HepG2 (cell line): ENCODE measurements around the gene MEAF6.

ENCODE experiments used
- EP300 ChIP-seq, 3 experiments: sonication (generic) in 1 of 3; formaldehyde crosslinking in 1 of 3; IDR thresholded peaks; 2 replicates each; pipeline versions ENCODE4 v1.5.1 to v1.6.1; 2011 to 2020; ENCODE audit warnings: low read depth in 2 of 3, low read length in 2 of 3, borderline replicate concordance in 1 of 3, improper control_type of control experiment in 1 of 3, mild to moderate bottlenecking in 1 of 3, missing genetic modification reagents in 1 of 3, moderate library complexity in 1 of 3
- GABPA ChIP-seq, 2 experiments: IDR thresholded peaks; 2 replicates each; pipeline ENCODE4 v1.6.1; 2011 to 2016; ENCODE audit warnings: low read depth in 2 of 2, low read length in 1 of 2, missing biosample characterization in 1 of 2, missing genetic modification characterization in 1 of 2
- JUND ChIP-seq: sonication (generic); formaldehyde crosslinking; IDR thresholded peaks from 2 replicates; pipeline ENCODE4 v1.8.0; 2022; ENCODE audit warnings: mild to moderate bottlenecking, missing genetic modification reagents
- NFE2 ChIP-seq: sonication (generic); formaldehyde crosslinking; IDR thresholded peaks from 2 replicates; pipeline ENCODE4 v1.4.0; 2020; ENCODE audit warnings: missing genetic modification reagents
- REPIN1 ChIP-seq: sonication (generic); formaldehyde crosslinking; IDR thresholded peaks from 2 replicates; pipeline ENCODE4 v1.8.0; 2022; ENCODE audit warnings: missing genetic modification reagents, low read depth, mild to moderate bottlenecking, borderline replicate concordance
- RXRB ChIP-seq: IDR thresholded peaks from 2 replicates; pipeline ENCODE4 v1.6.1; 2016; ENCODE audit warnings: borderline replicate concordance, missing genetic modification reagents, missing compliant biosample characterization
- SNAI1 ChIP-seq: sonication (generic); formaldehyde crosslinking; IDR thresholded peaks from 2 replicates; pipeline ENCODE4 v1.5.0; 2020; ENCODE audit warnings: mild to moderate bottlenecking, missing genetic modification reagents, borderline replicate concordance
- TP53 ChIP-seq: sonication (generic); formaldehyde crosslinking; conservative IDR thresholded peaks from 2 replicates; pipeline ENCODE4 v1.4.0; 2020; ENCODE audit warnings: missing genetic modification reagents
- ZNF12 ChIP-seq: sonication (generic); formaldehyde crosslinking; IDR thresholded peaks from 2 replicates; pipeline ENCODE4 v1.5.0; 2020; ENCODE audit warnings: missing genetic modification reagents
- ZNF331 ChIP-seq: sonication (generic); formaldehyde crosslinking; IDR thresholded peaks from 2 replicates; pipeline ENCODE4 v1.4.0; 2020; ENCODE audit warnings: missing genetic modification reagents
- ZNF382 ChIP-seq: sonication (generic); formaldehyde crosslinking; IDR thresholded peaks from 2 replicates; pipeline ENCODE4 v1.5.0; 2020; ENCODE audit warnings: missing genetic modification reagents, mild to moderate bottlenecking, borderline replicate concordance
- TF ChIP-seq, protein P1 (sequence below): sonication (generic); formaldehyde crosslinking; IDR thresholded peaks from 2 replicates; pipeline ENCODE4 v1.4.0; 2020; ENCODE audit warnings: missing genetic modification reagents

DNA sequence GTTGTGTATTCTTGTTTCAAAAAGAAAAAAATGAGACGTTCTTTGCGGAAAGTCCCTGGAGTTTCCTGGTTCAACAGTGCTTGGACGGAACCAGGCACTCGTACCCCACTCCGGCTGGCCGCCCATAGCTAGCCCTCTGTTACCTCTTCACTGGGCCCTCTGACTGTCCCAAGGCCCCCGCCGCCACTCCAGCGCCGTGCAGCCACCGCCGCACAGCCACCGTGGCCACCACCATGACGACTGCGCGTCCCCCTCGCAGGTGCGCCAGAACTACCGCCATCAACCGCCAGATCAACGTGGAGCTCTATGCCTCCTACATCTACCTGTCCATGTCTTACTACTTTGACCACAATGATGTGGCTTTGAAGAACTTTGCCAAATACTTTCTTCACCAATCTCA lies 30.0 kb upstream of the MEAF6 start:
- TF ChIP-seq NFE2 (CRISPR knock-in tag) (no peak), ZNF331 (CRISPR knock-in tag) (no peak), ZNF382 (CRISPR knock-in tag) (no peak), GABPA (IDR thresholded peaks at IDR 0.05; ENCODE audit: low read depth, low read length) (no peak), GABPA (CRISPR knock-in tag; IDR thresholded peaks at IDR 0.05; ENCODE audit: low read depth) (no peak), TP53 (CRISPR knock-in tag) (no peak), SNAI1 (CRISPR knock-in tag) (no peak), EP300 (IDR thresholded peaks at IDR 0.05; ENCODE audit: low read depth in 2 of 2, low read length in 2 of 2) (no peak), EP300 (CRISPR knock-in tag; IDR thresholded peaks at IDR 0.05; ENCODE audit: borderline replicate concordance) (no peak), REPIN1 (CRISPR knock-in tag) (no peak), JUND (CRISPR knock-in tag) (no peak), RXRB (CRISPR knock-in tag) (no peak), ZNF12 (no peak)
- TF ChIP-seq, protein P1, sequence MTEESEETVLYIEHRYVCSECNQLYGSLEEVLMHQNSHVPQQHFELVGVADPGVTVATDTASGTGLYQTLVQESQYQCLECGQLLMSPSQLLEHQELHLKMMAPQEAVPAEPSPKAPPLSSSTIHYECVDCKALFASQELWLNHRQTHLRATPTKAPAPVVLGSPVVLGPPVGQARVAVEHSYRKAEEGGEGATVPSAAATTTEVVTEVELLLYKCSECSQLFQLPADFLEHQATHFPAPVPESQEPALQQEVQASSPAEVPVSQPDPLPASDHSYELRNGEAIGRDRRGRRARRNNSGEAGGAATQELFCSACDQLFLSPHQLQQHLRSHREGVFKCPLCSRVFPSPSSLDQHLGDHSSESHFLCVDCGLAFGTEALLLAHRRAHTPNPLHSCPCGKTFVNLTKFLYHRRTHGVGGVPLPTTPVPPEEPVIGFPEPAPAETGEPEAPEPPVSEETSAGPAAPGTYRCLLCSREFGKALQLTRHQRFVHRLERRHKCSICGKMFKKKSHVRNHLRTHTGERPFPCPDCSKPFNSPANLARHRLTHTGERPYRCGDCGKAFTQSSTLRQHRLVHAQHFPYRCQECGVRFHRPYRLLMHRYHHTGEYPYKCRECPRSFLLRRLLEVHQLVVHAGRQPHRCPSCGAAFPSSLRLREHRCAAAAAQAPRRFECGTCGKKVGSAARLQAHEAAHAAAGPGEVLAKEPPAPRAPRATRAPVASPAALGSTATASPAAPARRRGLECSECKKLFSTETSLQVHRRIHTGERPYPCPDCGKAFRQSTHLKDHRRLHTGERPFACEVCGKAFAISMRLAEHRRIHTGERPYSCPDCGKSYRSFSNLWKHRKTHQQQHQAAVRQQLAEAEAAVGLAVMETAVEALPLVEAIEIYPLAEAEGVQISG (CRISPR knock-in tag) = no peak
